HG03039 (cell line): ENCODE measurements around the gene KLHL12.

Experiments used
- ATAC-seq: cut with Tn5 transposase; IDR thresholded peaks from one replicate; pipeline ENCODE4 v1.9.1; 2021; ENCODE audit warnings: mild to moderate bottlenecking, moderate library complexity; ENCODE audit not compliant: unreplicated experiment

Gene KLHL12

DNA sequence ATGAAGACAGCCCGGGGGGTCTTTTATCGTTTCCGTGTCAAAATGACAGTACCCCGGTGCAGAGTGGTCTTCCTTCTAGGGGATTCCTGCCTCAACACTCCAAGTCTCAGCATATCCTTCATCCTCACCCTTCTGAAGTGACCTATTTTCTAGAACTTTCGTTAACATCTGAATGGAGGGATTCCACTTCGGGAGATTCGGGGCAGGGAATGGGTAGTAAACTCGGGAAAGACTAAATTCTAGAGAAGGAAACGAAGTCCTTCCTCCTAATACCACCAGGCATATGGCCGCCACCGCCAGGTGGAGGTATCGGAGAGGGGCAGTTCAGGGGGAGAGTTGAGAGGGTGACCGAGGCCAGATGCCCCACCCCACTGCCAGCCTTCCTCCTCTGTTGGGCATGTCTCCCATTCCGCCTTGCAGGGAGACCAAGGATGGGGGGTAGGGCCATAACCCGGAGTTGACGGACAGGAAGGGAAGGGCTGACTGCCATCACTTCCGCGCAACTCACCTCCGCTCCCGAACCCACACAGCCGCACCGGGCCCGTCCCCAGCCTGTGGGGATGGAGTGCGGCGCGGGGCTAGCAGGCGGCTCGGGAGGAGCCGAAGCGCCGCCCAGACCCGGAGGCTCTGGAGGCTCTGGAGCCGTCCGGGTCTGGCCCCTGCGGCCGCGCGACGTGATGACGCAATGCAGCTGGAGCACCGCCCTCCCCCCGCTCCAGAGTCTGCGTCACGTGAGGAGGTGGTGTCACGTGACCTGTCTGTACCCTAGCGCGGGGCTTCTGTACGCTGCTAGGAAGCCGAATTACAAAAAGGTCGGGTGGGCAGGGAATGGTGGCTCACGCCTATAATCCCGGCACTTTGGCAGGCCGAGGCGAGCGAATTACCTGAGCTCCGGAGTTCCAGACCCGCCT is at the start of gene KLHL12:
Gene KLHL12, minus strand, starts transcription at position 654 of the 911 bp plus-strand sequence. CDS start 2,072 bp downstream, outside the sequence.
- ATAC-seq = peak; percentile 87

DNA sequence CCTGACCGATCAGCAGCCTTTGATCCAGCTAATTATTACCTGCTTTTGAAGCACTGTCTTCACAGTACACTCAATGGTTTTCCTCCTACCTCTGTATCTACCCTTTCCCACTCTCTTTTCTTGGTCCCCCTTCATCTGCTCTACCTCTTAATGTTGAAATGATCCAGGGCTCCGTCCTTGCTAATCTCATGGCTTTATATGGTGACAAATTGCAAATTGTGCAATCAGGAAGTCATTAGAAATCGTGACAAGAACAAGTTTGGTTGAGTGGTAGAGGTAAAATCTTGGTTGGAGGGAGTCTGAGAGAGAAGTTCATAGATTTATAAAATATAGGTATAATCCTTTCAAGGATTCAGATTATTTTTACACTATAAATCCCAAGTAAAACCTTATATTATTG is 49.6 kb upstream of the KLHL12 start:
- no peak for ATAC-seq

DNA sequence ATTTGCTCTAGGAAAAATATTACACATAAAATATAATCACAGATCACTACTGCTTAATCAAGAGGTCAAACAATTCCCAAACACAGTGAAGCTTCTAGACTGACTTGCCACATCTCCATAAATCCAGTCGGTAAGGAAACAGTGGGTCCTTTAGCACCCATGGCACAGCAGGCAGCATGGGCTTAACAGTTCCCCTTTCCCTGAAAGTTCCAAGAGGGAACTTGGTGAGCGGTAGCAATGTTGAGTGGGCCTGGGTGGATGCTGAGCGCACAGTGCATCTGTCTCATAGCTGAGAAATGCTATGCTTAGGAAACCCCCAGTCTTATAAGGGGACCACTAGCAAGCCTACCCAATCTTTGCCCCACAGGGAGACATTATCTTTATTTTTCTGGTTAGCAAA is 47.8 kb upstream of the KLHL12 start:
- no peak for ATAC-seq

DNA sequence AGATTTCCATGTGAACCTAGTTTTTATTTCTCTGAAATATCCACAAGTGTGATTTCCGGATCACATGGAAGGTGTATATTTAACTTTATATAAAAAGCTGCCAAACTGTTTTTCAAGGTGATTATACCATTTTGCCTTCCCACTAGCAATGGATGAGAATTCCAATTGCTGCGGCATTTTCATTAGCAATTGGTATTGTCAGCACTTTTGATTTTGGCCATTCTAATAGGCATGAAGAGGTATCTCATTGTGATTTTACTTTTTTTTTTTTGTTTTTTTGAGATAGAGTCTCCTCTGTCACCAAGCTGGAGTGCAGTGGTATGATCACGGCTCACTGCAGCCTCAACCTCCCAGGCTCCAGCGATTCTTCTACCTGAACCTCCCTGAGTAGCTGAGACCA is 45.0 kb upstream of the KLHL12 start:
- no peak for ATAC-seq

DNA sequence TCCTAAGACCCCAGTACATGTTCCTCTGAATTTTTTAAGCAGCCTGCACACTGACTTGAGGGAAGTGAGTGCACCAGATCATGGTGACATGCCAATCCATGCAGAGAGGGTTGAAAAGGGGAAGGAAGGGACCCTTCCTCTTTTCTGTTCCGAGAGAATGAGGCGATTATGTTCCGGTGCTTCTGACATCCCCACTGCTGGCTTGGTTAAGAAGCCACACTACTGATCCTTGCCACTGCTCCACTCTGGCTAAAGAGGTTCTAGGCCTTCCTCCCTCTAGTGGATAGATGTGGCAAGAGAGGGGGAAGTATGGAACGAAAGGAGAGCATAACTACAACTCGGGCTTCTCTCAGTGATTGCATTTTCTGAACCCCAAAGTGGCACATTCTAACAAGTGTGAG is 41.9 kb upstream of the KLHL12 start:
- ATAC-seq = no peak

DNA sequence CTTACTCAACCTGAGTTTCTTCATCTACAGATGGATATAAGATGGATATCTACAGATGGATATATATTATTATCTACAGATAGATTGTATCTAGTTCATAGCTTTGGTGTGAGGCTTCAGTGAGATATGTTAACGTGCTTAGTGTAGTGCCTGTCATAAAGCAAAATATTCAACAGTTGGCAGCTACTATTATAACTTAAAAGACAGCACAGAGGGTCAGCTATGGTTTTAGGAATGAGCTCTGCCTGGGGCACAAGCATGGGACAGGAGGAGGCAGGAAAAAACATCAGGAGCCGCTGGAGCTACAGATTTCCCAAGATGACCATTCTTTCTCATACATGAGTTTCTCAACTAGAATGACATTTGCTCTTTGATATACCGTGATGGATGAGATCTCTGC is 41.3 kb upstream of the KLHL12 start:
- ATAC-seq = no peak

DNA sequence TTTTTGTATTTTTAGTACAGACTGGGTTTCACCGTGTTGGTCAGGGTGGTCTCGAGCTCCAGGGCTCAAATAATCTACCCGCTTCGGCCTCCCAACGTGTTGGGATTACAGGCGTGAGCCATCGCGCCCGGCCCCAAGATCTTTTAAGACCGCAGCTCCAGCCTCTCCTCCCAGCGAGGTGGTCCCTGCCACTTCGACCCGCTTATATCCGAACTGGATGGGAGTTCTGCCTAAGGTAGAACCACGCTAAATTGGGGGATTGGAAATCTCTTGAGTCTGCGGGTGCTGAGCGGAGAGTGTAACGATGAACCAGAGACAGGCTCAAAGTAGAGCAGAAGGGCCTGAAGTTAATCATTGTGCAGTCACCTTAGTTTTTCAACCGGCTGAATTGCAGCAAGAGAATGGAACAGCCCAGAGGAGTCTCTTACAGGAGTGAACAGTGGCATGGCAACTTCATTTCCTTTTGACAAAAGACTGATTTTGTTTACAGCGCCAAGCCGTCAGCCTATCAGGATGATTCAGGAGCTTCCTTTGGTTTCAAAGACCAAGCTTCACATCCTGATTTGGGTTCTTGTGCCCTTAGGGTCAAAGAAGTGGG is 40.7 kb upstream of the KLHL12 start:
- peak; percentile 1 for ATAC-seq

DNA sequence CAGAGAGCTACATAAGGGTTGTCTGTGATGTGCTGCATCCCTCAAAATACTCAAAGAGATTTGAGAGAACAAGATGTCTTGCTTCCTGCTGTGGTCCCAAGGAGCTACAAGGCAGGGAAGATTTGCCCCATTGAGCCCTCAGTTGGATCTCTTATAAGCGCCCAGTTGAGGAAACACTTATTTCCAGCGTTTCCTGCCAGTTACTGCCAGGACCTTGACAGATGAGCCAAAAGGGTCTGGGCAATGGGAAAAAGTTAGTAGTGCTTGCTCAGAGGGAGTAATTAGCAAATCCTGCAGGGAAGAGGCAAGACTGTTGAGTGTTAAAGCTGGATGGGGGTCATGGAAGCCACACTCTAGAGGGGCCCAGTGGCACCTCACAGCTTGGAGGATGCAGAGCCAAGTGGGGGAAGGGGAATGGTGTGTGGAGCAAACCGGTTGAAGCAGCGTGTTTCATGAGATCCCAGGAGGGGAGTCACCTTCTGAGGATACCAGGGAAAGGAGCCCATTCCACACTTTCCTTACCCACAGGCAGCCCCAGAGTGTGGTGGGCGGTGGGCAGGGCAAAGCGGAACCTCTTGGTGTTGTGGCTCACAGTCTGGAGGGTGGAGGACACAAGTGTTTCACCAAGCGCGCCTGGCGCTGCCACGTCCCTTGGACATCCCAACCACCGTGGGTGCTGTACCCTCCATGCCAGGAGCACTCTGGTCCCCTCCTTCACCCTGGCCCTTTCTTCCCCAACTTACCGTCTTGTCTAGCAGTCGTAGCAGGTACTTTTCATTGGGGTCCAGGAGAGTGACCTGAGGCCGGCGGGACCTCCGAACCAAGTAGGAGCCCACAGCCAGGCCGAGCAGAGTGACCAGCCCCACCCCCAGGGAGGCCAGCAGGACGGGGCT is 39.2 kb upstream of the KLHL12 start:
- ATAC-seq = no peak

DNA sequence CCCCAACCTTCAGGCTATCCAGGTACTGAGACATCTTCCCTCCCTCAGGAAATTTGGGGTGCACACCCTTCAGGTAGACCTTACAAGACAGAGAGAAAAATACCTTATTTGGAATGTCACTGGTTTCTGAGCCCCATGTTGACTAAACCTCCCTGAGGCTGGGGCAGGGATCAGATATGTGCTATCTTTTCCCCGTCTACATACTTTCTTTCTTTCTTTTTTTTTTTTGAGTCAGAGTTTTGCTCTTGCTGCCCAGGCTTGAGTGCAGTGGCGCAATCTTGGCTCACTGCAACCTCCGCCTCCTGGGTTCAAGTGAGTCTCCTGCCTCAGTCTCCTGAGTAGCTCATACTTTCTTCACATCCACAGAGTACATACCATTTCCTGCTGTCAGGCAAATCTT is 38.4 kb upstream of the KLHL12 start:
- no peak for ATAC-seq

DNA sequence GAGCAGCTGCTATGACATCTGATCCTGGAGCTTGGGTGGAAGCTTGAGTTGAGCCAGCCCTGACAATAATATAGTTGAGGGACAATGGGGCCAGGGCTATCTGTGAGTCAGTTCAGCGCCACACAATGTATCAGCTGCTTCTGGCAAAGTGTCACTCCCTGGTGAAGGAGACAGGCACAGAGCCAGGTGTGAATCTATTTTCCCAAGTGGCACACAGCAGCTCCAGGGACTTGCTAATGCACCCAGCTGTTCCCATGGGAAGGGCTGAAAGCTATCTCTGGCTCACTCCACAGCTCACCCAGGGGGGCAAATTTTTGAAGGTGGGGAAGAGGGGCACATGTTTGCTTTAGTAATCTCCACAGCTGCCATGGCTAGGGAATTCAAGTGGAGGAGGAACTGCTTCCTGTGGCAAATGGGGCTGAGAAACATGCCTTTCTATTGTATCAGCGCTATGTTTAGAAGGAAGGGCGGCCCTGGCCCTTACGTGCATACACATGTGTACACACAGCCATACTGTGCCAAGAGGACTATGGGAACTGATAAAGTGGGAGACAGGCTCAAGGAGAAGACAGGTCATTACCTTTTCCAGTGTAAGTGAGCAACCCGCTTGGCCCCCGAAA is 37.9 kb upstream of the KLHL12 start:
- ATAC-seq = no peak

DNA sequence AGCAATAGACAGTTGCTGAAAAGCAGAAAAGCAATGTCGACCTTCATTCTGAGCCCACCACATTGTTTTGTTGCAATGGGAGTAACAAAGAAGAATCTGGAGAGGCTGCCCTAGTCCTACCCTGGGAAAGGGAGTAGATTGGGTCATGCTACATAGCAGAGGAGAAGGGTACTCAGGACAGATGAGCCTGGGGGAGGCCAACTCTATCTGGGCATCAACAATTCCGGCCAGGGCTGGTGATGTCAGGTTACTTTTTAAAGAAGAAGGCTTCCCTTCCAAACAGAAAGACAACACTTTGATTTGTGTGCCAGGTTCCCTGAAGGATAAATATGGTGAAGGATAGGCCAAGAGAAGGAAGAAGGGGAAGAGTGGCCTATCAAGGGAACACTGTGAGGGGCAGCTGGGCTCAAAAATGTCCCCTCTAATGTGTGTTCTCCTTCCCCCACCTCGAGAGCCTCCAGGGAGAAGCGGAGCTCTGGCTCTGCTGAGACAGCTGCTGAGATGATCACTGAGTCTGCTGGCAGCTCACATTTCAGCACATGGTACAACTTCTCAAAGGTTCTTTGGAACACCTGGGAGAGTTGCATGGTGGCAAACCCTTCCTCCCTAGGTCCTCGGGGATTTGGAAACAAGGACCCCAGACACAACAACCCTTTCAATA is 34.3 kb upstream of the KLHL12 start:
- no peak for ATAC-seq

DNA sequence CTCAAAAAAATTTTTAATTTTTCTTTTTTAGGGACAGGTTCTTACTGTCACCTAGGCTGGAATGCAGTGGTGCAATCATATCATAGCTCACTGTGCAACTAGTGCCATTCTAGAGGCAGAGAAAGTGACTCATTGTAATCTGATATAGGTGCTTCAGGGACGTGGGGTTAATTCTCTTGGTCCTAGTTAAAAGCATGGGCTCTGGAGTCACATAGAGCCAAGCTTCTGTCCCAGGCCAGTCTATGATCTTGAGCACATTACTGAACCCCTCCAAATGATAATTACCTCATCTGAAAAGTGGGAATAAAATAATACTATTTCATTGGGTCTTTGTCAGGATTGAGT is 32.2 kb upstream of the KLHL12 start:
- no peak for ATAC-seq

DNA sequence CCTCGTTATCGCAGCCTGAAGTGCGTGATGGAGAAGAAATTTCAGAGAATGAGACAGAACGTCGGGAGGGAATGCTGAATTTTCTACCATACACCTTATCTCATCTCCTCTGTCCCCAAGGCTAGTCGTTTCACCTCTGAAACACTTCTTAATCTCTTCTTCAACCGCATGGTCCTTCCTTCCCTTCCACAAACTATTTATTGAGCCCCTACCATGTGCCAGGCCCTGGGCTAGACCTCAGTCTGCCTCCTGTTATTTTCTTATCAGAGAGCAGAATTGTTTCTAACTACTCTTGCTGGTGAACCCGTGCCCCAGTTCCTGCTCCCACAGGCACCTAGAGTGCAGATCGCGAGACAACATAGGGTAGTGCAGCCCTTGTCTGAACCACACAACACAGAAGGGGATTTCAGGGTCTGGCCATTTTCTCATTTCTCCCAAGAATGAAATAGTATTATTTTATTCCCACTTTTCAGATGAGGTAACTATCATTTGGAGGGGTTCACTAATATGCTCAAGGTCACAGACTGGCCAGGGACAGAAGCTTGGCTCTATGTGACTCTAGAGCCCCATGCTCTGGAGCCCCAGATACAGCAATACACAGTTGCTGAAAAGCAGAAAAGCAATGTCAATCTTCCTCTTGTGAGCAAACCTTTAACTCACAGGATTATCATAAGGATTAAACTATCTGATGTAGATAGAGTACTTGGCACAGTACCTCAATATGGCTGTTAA is 31.7 kb upstream of the KLHL12 start:
- ATAC-seq = no peak

DNA sequence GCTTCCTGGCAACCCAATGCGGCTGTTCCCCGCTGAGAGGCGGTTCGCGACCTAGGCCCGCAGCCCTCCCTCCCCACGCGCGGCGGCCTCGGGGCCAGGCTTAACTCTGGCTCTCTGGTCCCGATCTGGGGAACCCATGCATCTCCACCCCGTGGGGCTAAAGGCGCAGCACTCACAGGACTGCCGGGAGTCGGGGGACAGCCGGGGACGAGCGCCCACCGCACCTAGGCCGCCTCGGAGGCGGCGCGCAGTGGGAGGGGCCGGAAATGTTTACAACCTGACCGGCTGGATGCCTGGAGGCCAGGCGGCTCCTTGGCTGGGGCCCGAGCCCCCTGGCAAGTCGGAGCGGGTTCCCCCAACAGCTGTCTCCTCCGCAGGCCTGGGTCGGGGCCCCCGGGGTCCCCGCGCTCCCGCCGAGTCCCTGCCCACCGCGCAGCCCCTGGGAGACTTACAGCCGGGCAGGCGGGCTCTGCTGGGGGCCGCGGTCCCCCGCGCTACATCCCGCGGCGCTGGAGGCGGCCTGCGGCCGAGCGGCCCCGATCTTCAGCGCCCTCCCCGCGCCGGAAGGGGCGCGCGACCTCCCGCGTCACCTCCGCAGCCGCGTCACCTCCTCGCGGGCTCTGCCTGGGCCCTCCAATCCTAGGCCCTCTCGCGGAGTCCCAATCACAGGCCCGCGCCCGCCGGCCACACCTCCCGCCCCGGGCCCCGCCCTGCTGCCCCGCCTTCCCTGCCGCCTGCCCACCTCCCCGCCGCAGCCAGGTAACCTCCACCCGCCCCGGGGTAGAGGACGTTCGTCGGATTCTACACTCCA is 30.9 kb upstream of the KLHL12 start, which contains the start of gene ADIPOR1:
Gene ADIPOR1, minus strand, starts transcription at position 580 of the 811 bp plus-strand sequence. CDS start 7,242 bp downstream, outside the sequence.
- ATAC-seq = peak; percentile 98

DNA sequence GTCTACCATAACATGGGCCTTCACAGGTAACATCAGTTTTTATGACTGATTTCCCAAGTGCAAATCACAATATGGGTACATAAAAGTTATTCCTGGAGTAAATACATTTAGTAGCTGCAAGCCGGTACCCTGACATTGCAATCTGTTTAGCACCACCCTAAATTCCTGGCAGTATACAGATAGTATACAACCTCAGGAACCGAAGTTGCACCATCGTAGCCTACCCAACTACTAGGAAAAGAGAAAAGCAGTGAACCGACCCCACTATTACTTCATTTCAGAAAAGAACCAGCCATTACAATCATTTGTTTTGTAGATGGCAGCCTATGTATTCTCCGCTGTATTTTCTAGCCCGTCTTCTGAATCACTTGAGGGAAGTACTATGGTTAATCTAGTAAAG is 29.9 kb upstream of the KLHL12 start:
- ATAC-seq = no peak

DNA sequence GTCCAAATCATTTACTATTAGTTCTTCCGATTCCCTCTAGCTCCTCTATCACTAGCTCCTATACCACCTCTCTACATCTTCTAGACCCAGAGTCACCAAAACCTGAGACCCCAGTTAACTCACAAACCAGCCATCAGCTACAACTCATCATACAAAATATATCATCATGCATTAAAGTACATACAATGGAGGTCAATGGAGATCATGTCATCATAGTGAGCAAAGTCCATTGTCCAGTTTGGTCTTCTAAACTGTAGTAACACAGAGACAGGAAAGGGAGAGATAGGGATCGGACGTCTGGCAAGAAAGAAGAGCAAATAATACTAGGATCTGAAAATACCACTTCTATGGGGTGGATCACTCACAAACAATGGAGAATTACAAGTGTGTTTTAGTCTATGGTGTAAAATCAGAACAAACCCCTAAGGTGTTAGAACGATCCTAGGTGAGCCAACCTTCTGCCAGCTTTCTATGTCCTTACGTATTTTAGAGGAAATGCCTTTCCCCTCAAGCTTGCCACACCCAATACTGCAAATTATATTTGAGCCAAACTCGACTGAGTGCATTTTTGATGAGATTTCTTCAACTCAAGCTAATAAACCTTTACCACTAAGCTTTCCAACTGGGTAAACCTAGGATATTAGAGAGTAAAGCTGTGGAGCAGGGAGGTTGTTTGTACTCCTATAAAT is 27.2 kb upstream of the KLHL12 start:
- ATAC-seq = no peak

DNA sequence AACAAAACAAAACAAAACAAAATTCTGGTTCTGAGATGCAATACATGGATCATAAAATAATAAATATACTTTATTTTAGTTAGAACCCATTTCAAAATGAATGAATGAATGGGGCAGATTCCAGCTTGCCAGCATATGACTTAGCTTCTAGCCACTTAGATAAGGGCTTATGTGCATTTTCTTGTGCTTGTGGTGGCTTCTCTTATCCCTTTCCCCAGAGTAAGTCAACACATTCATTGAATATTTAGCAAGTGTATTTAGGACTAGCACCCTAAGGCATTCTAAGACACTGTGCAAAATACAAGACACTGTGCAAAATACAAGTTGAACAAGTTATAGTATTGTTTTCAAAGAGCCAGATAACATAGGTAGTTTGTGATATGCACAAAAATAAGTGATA is 26.4 kb upstream of the KLHL12 start:
- ATAC-seq = no peak

DNA sequence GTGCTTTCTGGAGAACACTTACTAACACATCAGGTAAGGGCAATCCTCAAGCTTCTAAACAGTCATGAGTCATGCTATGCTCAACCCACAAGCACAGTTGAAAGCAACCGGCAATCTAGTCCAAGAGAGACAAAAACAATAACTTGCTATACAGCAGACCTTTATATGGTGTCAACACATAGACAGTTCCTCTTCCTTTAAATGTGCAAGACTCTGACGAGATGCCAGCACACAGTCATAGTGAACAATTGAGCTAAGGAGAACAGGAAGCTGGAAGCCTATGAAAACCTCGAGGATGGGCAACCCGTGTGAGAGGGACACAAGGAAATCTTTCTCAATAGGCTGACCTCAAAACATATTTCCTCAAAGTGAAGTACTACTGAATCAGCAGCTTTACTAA is 25.8 kb upstream of the KLHL12 start:
- no peak for ATAC-seq
